Measurements from ENCODE around the gene KPNA4.

DNA sequence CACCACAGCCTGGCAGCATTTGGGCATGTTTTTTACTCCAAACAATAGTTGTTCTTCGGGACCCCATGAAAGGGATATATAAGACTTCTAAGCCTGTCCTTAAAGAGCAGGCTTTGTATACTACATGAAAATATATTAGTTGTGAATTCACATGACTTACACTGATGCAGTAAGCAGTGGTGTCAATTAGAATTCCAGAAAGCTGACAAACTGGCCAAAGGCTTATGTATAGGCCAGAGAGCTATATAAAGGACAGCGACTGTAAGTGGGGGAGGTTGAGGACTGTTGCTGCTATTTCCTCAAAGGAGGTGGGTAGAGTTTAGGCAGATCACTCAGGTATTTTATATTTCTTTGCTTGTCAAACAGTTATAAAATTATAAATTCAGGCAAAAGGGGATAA, 24.8 kb downstream of the KPNA4 start:
- no peak for TF ChIP-seq EZH2 (IDR thresholded peaks at IDR 0.05; ENCODE audit: borderline replicate concordance, low read depth, low read length, severe bottlenecking)
- TF ChIP-seq, protein P1, sequence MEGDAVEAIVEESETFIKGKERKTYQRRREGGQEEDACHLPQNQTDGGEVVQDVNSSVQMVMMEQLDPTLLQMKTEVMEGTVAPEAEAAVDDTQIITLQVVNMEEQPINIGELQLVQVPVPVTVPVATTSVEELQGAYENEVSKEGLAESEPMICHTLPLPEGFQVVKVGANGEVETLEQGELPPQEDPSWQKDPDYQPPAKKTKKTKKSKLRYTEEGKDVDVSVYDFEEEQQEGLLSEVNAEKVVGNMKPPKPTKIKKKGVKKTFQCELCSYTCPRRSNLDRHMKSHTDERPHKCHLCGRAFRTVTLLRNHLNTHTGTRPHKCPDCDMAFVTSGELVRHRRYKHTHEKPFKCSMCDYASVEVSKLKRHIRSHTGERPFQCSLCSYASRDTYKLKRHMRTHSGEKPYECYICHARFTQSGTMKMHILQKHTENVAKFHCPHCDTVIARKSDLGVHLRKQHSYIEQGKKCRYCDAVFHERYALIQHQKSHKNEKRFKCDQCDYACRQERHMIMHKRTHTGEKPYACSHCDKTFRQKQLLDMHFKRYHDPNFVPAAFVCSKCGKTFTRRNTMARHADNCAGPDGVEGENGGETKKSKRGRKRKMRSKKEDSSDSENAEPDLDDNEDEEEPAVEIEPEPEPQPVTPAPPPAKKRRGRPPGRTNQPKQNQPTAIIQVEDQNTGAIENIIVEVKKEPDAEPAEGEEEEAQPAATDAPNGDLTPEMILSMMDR (IDR thresholded peaks at IDR 0.05; ENCODE audit: borderline replicate concordance, extremely low read depth, low read length, poor library complexity, severe bottlenecking), result no peak
